Stimulated activated naive CD8-positive, alpha-beta T cell treated with anti-CD3 and anti-CD28 coated beads, Interleukin-15, amount 100 ng/mL, for 72 hours (primary cell): ENCODE data around the gene MYOM1.
"Not testable (repeated sequence)": the region's sequence is repeated elsewhere in the genome, so short reads cannot be mapped to it uniquely, and the experiment has no call there.

Experiments
- ATAC-seq: fragments of 150-1000 bp; cut with Tn5 transposase; 2 replicates; pipeline ENCODE4 v1.10.0; 2021; ENCODE audit warnings: mild to moderate bottlenecking, moderate library complexity
- DNase-seq, 2 donors: peaks; one replicate each; pipeline ENCODE4 v3.0.0; 2021 to 2022
- H3K27ac Mint-ChIP-seq, 2 donors: one replicate each; pipeline ENCODE4 v1.8.0; 2022; ENCODE audit warnings: mild to moderate bottlenecking in 2 of 2, mixed read lengths in 2 of 2, moderate library complexity in 2 of 2
- H3K27me3 Mint-ChIP-seq: one replicate; pipeline ENCODE4 v1.8.0; 2022; ENCODE audit warnings: mixed read lengths
- H3K4me1 Mint-ChIP-seq: one replicate; pipeline ENCODE4 v1.8.0; 2022; ENCODE audit warnings: mild to moderate bottlenecking, mixed read lengths
- H3K4me3 Mint-ChIP-seq, 2 donors: one replicate each; pipeline ENCODE4 v1.8.0; 2022; ENCODE audit warnings: mild to moderate bottlenecking in 2 of 2, mixed read lengths in 2 of 2, moderate library complexity in 1 of 2
- H3K9me3 Mint-ChIP-seq, 2 donors: one replicate each; pipeline ENCODE4 v1.8.0; 2022; ENCODE audit warnings: mixed read lengths in 2 of 2

Gene MYOM1

DNA sequence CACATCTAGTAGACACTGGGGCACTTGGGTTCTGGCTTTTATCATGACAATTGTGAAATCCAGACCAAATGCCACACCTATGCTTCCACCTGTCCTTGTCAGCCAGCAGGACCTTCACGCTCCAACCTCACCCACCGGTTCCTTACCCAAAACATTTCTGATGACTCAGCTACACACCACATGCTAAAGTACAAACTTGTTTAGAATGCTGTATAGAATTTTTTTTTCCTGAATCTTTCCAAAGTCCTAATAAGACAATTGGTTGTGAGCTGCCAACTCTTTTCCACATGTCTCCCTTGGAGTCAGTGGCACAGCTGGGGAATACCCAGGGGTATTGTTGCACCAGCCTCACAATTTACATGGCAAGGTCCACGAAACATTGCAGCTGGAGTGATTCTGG is 131.3 kb downstream of the MYOM1 start:
- DNase-seq (no peak), ATAC-seq (no peak)
- H3K27me3 Mint-ChIP-seq: no peaks in the 10 kb centered on the region
- H3K27ac Mint-ChIP-seq: peak overlapping the region in 1 of 2 donors; percentile 34
- no peaks in the 10 kb centered on the region for H3K9me3 Mint-ChIP-seq
- no peak overlapping the region for H3K4me3 Mint-ChIP-seq
- peaks cover 11% of the 10 kb centered on the region for H3K4me1 Mint-ChIP-seq

DNA sequence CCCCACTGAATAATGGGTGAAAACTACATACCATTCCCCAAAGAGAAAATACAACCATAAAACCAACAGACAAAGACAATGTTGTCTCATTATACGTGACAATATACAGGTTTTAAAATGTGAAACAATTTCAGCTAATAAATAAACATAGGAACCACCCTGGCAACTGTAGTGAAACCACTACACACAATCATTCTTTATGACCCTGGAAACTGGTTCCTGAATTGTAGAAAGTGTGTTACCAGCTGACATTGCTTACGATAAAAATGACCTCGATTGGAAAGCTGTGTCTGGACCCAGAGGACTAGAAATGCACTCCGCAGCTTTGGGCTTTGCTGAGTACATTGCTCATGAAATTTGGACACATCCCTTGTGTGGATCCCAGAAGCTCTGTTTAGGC is 132.9 kb downstream of the MYOM1 start:
- Mint-ChIP-seq H3K9me3 (no peaks in the 10 kb centered on the region), H3K27ac (no peak overlapping the region), H3K4me1 (peaks cover 11% of the 10 kb centered on the region), H3K27me3 (no peaks in the 10 kb centered on the region), H3K4me3 (no peak overlapping the region)
- ATAC-seq (no peak), DNase-seq (no peak)

DNA sequence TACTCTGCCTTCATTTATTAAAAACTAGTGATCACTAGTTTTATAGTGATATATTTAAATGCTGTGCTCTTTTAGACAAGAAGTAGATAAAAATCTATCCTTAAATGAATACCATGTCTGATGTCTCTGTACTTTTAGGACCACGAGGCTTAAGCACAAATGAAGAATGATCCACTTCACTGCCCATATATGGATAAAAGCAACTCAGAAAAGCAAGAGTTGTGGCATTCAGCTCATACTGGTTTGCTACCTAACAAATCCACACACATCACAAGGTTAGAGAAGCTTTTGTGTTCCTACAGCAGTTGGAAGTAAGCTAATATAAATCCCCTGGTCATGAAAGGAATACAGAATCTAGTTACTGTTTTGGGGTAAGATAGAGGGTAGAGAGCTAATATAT is 134.2 kb downstream of the MYOM1 start:
- DNase-seq: no peak
- no peaks in the 10 kb centered on the region for H3K9me3 Mint-ChIP-seq

DNA sequence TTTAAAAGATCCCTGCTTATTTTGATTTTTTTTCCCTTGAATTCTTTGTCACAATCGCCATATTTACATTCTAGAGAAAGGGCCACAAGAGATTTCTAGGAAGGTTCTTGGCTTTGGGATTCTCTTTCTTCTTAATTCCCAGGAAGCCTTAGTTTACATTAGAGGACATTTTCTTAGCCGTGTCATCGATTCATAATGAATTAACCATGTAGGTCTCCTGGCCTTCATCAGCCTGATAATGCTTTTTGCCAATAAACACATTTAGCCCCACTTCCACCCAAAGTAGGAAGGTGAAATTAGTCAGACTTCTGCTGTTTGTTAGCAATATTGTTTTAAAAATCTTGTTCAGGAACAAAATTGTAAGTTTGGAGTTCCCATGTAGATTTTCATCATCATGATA is 135.6 kb downstream of the MYOM1 start:
- Mint-ChIP-seq H3K27ac (no peak overlapping the region), H3K4me3 (no peak overlapping the region), H3K4me1 (peaks cover 11% of the 10 kb centered on the region), H3K9me3 (no peaks in the 10 kb centered on the region), H3K27me3 (no peaks in the 10 kb centered on the region)
- ATAC-seq: no peak
- DNase-seq: no peak

More for the DNA sequence above, 134.2 kb downstream of the MYOM1 start:
- Mint-ChIP-seq H3K27ac (no peak overlapping the region), H3K4me3 (no peak overlapping the region), H3K4me1 (peaks cover 11% of the 10 kb centered on the region), H3K27me3 (no peaks in the 10 kb centered on the region)
- ATAC-seq: no peak

DNA sequence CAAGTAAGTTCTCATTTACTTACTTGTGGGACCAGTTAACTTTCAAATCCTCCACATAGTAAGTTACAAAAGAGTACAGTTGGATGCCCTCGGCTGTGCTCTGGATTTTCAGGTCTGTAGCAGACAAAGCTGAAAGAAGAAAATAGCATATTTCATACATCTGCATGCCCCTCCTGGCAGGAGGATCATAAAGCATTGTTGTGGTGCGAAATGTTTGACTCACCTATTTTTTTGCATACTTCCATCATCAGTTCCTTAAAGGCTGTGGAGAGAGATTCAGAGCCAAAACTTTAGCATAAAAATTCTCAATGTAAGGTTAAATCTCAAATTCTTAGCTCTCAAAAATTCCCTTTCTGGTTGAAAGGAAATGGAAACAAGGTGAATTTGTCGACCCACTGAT is 136.0 kb downstream of the MYOM1 start:
- Mint-ChIP-seq H3K27me3 (no peaks in the 10 kb centered on the region), H3K27ac (no peak overlapping the region), H3K4me1 (peaks cover 11% of the 10 kb centered on the region), H3K4me3 (no peak overlapping the region), H3K9me3 (no peaks in the 10 kb centered on the region)
- DNase-seq (no peak), ATAC-seq (no peak)

DNA sequence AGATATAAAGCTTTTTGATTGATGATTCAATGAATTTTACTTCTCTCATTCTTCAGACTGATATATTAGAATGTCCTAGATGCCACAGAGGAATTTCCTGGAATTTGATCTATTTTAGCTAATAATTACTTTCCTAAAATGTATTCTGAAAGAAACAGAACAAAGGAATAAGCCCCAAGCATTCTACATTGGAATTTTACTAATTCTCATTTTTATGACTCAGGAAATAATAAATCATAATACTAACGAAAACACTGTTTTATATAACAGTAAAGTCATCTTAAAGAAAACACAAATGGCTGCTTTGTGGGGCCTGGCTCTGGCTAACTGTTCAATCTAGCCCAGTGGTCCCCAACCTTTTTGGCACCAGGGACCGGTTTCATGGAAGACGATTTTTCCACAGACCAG is 138.2 kb downstream of the MYOM1 start:
- no peak overlapping the region for H3K27ac Mint-ChIP-seq
- H3K9me3 Mint-ChIP-seq: no peaks in the 10 kb centered on the region
- H3K27me3 Mint-ChIP-seq: no peaks in the 10 kb centered on the region
- no peak overlapping the region for H3K4me3 Mint-ChIP-seq
- H3K4me1 Mint-ChIP-seq: no peaks in the 10 kb centered on the region
- ATAC-seq: no peak
- DNase-seq: no peak

DNA sequence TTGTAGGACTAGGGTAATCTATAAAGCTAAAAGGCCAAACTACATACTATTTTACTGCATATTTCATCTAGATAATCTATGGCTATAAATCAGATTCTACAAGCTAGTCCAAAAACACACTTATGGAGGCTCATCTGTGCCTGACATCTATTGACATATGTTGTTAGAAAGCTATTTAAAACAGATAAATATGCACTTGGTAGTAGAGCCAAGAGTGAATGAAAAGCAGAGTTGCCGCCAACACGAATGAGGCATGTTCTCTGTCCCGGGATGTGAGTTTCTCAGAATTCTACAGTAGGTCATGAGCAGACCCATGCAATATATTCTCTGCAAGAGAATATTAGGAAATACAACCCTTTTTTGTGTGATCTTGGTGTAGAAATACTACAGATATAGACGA is 140.1 kb downstream of the MYOM1 start:
- H3K27ac Mint-ChIP-seq: peak overlapping the region in 1 of 2 donors; percentile 12

DNA sequence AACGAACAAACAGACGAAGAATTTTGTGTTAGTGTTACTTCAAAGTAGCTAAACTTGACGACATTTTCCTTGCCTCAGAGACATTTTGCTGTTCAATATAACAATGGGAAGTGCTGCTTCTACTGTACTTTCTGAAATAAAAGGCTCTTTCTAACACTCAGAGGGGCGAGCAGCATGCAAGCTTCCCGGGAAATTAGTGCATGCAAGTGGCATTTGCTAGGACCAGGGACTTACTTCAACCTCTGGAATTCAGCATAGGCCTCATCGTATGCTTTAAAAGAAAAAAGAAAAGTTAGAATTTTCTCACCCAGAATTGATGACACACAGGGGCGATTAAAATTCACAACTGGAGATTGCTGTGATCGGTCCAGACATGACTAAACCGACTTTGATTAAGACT is 144.3 kb downstream of the MYOM1 start:
- no peak for ATAC-seq
- no peak for DNase-seq
- Mint-ChIP-seq H3K4me3 (no peak overlapping the region), H3K27me3 (no peaks in the 10 kb centered on the region), H3K9me3 (no peaks in the 10 kb centered on the region), H3K27ac (no peak overlapping the region), H3K4me1 (peaks cover 21% of the 10 kb centered on the region)

More for the DNA sequence above, 140.1 kb downstream of the MYOM1 start:
- DNase-seq (no peak), ATAC-seq (no peak)
- Mint-ChIP-seq H3K9me3 (no peaks in the 10 kb centered on the region), H3K4me3 (no peak overlapping the region), H3K4me1 (no peaks in the 10 kb centered on the region), H3K27me3 (no peaks in the 10 kb centered on the region)

DNA sequence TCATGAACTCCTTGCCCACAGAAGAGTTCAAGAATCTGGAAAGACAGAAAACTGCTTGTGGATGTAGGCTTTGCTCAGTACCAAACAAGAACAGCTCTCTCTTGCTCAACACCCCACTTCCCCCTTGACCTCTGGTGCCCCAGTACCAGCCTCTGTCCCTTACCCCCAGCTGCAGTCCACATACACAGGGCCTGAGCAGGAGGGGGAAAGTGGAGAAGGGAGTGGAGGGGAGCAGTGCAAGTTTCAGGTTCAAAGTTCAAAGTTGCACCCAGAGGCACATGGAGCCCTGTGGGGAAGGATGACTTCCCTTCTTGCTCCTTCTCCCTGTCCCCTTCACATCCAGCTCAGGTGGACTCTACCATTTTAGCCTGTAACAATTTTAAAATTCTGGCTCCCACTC is 145.7 kb downstream of the MYOM1 start:
- DNase-seq (no peak), ATAC-seq (no peak)
- Mint-ChIP-seq H3K27me3 (no peaks in the 10 kb centered on the region), H3K27ac (peak overlapping the region in 1 of 2 donors; percentile 15), H3K4me3 (no peak overlapping the region), H3K9me3 (no peaks in the 10 kb centered on the region), H3K4me1 (peaks cover 35% of the 10 kb centered on the region)

DNA sequence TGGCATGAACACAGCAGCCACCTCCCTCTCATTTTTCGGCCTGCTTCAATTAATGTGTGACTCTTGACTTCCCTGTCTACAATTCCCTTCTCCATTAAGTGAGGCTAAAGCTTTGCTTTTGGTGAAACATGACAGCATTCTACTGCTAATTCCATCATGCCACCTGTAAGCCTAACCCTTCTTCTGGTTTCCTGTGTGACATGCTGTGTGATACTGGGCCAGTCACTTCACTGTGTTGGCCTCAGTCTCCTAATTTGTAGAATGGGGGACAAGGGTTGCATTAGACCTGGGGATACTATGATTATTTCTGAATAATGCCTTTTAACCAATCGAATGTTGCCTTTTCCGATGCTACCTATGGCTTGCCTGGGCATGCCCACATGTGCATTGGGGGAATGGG is 146.4 kb downstream of the MYOM1 start:
- H3K4me3 Mint-ChIP-seq, ATAC-seq, H3K27me3 Mint-ChIP-seq, H3K27ac Mint-ChIP-seq, H3K9me3 Mint-ChIP-seq, DNase-seq: not testable (repeated sequence)
- peaks cover 43% of the 10 kb centered on the region for H3K4me1 Mint-ChIP-seq

DNA sequence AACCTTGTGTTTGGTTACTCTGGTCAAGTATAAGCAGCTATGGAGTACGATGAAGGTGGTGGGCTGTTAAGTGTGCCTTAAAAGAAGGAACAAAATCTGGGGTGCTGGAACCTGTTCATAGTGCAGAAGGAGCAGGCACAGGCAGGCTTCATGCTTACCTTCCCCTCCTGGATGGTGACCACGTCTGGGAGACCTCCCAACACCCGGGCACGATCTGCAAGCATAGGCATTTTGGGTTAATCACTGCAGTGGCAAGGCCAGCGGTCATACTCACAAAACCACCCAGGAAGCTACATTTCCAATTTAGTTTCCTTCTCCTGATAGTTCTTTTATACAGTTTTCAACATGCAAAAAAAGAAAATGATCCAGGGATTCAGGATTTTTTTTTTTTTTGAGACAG is 148.1 kb downstream of the MYOM1 start:
- DNase-seq (no peak), ATAC-seq (no peak)
- Mint-ChIP-seq H3K27me3 (no peaks in the 10 kb centered on the region), H3K4me1 (peaks cover 59% of the 10 kb centered on the region), H3K9me3 (no peaks in the 10 kb centered on the region), H3K4me3 (no peak overlapping the region), H3K27ac (no peak overlapping the region)

DNA sequence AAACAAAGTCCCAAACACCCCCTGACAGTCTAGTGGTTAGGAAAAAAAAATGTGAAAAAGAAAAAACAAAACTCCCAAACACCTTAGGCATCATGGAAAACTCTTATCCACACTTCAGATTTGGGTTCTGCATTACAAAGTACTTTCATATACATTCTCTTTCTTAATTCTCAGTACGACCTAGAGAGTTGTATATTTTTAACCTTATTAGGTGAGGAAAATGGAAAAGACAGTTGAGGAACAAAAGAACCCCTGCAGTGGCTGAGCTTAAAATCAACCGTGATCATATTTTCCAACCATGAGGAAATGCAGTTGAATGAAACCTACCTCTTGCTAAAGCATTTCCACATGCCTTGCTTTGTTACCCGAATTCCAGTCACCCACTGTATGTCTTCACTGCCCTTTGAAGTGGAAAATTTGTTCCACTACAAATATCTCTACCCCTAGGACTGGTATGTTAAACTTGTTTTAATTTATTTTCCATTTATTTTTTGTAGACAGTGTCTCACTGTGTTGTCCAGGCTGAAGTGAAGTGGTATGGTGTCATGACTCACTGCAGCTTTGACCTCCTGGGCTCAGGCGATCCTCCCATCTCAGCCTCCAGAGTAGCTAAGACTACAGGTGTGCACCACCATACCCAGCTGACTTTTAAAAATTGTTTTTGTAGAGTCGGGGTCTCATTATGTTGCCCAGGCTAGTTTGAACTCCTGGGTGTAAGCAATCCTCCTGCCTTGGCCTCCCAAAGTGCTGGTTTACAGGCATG is 149.9 kb downstream of the MYOM1 start:
- Mint-ChIP-seq H3K27ac (peak overlapping the region in 1 of 2 donors; percentile 82), H3K9me3 (no peaks in the 10 kb centered on the region), H3K27me3 (no peaks in the 10 kb centered on the region), H3K4me1 (peaks cover 74% of the 10 kb centered on the region), H3K4me3 (peak overlapping the region; percentile 18 to 46)
- DNase-seq: no peak
- peak; percentile 37 for ATAC-seq

DNA sequence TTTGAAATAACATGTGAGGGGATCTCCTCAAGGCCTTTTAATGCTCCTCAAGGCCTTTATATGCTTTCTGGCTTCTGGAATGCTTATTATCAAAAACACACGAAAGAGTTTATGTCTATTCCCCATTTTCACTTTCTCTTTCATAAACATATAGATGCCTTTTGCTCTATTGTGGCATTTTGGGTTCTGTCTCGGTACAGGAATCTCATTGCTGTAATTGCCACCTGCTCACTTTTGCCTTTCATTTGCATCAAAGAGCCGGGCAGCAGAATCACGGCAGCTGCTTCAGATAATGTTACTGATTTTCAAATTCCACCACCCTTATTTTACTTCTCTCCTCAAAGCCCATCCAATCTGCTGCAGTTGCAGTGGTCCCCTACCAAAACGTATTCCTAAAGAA is 152.0 kb downstream of the MYOM1 start:
- H3K27ac Mint-ChIP-seq: peak overlapping the region; percentile 63 to 65
- DNase-seq: no peak
- H3K27me3 Mint-ChIP-seq: no peaks in the 10 kb centered on the region
- ATAC-seq: peak; percentile 48
- peak overlapping the region; percentile 64 to 66 for H3K4me3 Mint-ChIP-seq
- H3K9me3 Mint-ChIP-seq: no peaks in the 10 kb centered on the region
- peaks cover 67% of the 10 kb centered on the region for H3K4me1 Mint-ChIP-seq

DNA sequence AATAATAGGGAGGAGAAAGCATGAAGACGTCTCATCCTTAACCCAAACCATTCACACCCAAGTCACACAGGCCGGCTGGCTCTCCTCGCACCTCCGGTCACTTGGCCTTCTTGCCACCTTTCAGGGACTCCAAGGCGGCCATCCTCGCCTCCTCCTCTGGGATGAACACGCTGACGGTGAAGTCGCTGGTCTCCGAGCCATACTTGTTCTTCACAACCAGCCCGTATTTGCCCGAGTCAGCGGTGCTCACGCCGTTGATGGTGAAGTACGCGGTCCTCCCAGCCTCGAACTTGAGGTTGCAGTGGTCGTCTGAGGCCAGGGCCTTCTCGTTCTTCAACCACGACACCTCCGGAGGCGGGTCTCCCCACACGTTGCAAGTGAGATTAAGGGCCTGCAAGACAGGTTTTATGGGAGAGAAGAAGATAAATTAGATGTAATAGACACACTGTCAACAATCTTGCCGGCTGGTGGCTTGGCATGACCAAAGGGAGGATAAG is 152.6 kb downstream of the MYOM1 start:
- Mint-ChIP-seq H3K27ac (peak overlapping the region; percentile 63 to 65), H3K4me1 (peaks cover 71% of the 10 kb centered on the region), H3K27me3 (no peaks in the 10 kb centered on the region), H3K9me3 (no peaks in the 10 kb centered on the region), H3K4me3 (peak overlapping the region; percentile 64 to 66)
- DNase-seq (no peak), ATAC-seq (no peak)

DNA sequence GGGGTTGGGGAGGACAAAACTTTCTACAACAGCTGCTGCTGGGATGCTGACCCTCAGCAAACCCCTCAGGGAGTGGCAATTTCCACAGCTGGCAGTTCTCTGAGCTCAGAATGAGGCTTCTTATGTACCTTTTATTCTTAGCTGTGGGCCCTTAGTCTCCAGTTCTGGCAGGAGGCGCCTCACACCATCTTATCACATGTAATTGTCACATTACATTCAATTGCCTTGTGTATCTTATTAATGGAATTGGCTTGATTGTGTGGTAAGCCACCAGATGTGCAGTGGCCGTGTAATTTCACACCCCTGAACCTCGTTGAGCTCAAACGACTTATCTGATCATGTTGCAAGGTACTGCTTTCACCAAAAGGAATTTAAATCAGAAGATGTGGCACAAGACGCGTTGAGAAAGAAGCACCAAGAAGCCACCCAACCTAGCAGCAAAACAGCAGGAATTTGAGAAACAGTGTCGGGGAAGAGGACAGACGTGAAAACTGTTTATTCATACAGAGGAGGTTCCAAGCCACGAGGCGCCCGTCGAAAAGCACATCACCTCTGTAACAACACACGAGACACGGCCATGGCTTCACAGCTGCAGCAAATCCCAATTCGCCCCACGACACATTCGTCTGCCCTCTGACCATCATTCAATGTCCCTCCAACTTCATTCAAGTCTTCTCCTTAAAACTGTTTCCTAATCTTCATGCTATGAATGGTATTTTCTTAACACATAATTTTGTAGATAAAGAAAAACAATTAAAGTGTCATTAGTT is 153.2 kb downstream of the MYOM1 start:
- Mint-ChIP-seq H3K9me3 (no peaks in the 10 kb centered on the region), H3K27me3 (no peaks in the 10 kb centered on the region), H3K4me3 (peak overlapping the region in 1 of 2 donors; percentile 64), H3K27ac (no peak overlapping the region), H3K4me1 (peaks cover 78% of the 10 kb centered on the region)
- ATAC-seq (no peak), DNase-seq (no peak)

DNA sequence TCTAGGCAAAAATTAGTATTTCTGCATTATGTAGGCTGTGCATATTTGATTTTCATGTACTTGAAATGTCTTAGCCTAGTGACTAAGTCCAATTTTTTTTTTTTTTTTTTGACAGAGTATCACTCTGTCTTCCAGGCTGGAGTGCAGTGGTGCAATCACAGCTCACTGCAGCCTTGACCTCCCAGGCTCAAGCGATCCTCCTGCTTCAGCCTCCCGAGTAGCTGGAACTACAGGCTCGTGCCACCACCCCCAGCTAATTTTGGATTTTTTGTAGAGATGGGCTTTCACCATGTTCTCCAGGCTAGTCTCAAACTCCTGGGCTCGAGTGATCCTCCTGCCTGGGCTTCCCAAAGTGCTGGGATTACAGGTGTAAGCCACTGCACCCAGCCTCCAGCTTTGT is 156.0 kb downstream of the MYOM1 start:
- not testable (repeated sequence) for DNase-seq, H3K27ac Mint-ChIP-seq
- peaks cover 76% of the 10 kb centered on the region for H3K4me1 Mint-ChIP-seq

More for the DNA sequence above, 156.0 kb downstream of the MYOM1 start:
- H3K4me3 Mint-ChIP-seq, H3K27me3 Mint-ChIP-seq, ATAC-seq, H3K9me3 Mint-ChIP-seq: not testable (repeated sequence)
